GM19397 (cell line): ENCODE measurements around the gene KRT40.
"Not testable (repeated sequence)": the region's sequence is repeated elsewhere in the genome, so short reads cannot be mapped to it uniquely, and the experiment has no call there.

ENCODE experiments used
- ATAC-seq: cut with Tn5 transposase; IDR thresholded peaks from one replicate; pipeline ENCODE4 v1.9.1; 2021; ENCODE audit warnings: mild to moderate bottlenecking, moderate library complexity; ENCODE audit not compliant: unreplicated experiment

KRT40 gene

GRCh38 chr17:40984226-40984625 lies at the start of gene KRT40:
Gene KRT40 (minus strand): TSS chr17:40984326. CDS start chr17:40984273, 53 bp downstream.
- no peak for ATAC-seq

- no peak for ATAC-seq
Measured at GRCh38 chr17:41029633-41030245, 45.6 kb upstream of the KRT40 start, which contains the start of gene KRTAP1-4. Gene KRTAP1-4 (minus strand): TSS chr17:41030195. CDS start chr17:41030078, 117 bp downstream.

GRCh38 chr17:41026715-41027471 lies 42.8 kb upstream of the KRT40 start, which contains the start of gene KRTAP1-5:
Gene KRTAP1-5 (minus strand): TSS chr17:41027208. CDS start chr17:41027155, 53 bp downstream.
- ATAC-seq: no peak

- ATAC-seq: no peak
Measured at GRCh38 chr17:41024697-41025096, 40.6 kb upstream of the KRT40 start.

GRCh38 chr17:41020336-41020735 lies 36.2 kb upstream of the KRT40 start:
- no peak for ATAC-seq

- no peak for ATAC-seq
Measured at GRCh38 chr17:41019415-41019814, 35.3 kb upstream of the KRT40 start.

- ATAC-seq: no peak
Measured at GRCh38 chr17:41018541-41018940, 34.4 kb upstream of the KRT40 start.

- no peak for ATAC-seq
Measured at GRCh38 chr17:41016578-41017215, 32.6 kb upstream of the KRT40 start.

GRCh38 chr17:41015454-41015853 lies 31.3 kb upstream of the KRT40 start:
- no peak for ATAC-seq

GRCh38 chr17:41013606-41014005 lies 29.5 kb upstream of the KRT40 start:
- ATAC-seq: no peak

GRCh38 chr17:41013181-41013580 lies 29.1 kb upstream of the KRT40 start:
- ATAC-seq: no peak

- ATAC-seq: no peak
Measured at GRCh38 chr17:41012326-41013120, 28.4 kb upstream of the KRT40 start.

- no peak for ATAC-seq
Measured at GRCh38 chr17:41010441-41010840, 26.3 kb upstream of the KRT40 start.

- no peak for ATAC-seq
Measured at GRCh38 chr17:41009936-41010335, 25.8 kb upstream of the KRT40 start.

- ATAC-seq: no peak
Measured at GRCh38 chr17:41009301-41009760, 25.2 kb upstream of the KRT40 start.

GRCh38 chr17:41008811-41009210 lies 24.7 kb upstream of the KRT40 start, which contains the start of gene KRTAP3-1:
Gene KRTAP3-1 (minus strand): TSS chr17:41009128. CDS start chr17:41009074, 54 bp downstream.
- no peak for ATAC-seq

GRCh38 chr17:41004397-41004796 lies 20.3 kb upstream of the KRT40 start:
- ATAC-seq: no peak

GRCh38 chr17:41003926-41004325 lies 19.8 kb upstream of the KRT40 start:
- ATAC-seq: no peak

GRCh38 chr17:41002814-41003213 lies 18.7 kb upstream of the KRT40 start:
- no peak for ATAC-seq

GRCh38 chr17:41001795-41002194 lies 17.7 kb upstream of the KRT40 start:
- ATAC-seq: no peak

GRCh38 chr17:40999563-40999962 lies 15.4 kb upstream of the KRT40 start, which contains the start of gene KRTAP3-2:
Gene KRTAP3-2 (minus strand): TSS chr17:40999906. CDS start chr17:40999853, 53 bp downstream.
- not testable (repeated sequence) for ATAC-seq
